Testis (tissue), 3 donors: Measurements from ENCODE around the gene RBFOX1. TPM values are rescaled to one million over a fixed set of nuclear protein-coding genes. Genes with fewer than 3 reads are reported as not detected.

Experiments used
- DNase-seq: peaks from one replicate; pipeline ENCODE4 v3.0.0-alpha.2; 2019
- H3K27ac ChIP-seq, 2 donors: fragments of 200-600 bp; sonication (generic); one replicate each; pipeline ENCODE4 v1.5.1; 2019
- H3K27me3 ChIP-seq: fragments of 200-600 bp; sonication (generic); one replicate; pipeline ENCODE4 v1.5.1; 2019
- H3K36me3 ChIP-seq: fragments of 200-600 bp; sonication (generic); one replicate; pipeline ENCODE4 v1.5.1; 2017; ENCODE audit warnings: low read depth; ENCODE audit errors: missing control alignments
- H3K4me1 ChIP-seq: fragments of 200-600 bp; sonication (generic); one replicate; pipeline ENCODE4 v1.5.1; 2019
- H3K4me3 ChIP-seq, 2 donors: fragments of 200-600 bp; sonication (generic); one replicate each; pipeline ENCODE4 v1.5.1; 2017 to 2019
- H3K9me3 ChIP-seq: fragments of 200-600 bp; sonication (generic); one replicate; pipeline ENCODE4 v1.5.1; 2017
- POLR2A ChIP-seq: fragments of 450-650 bp; IDR thresholded peaks from one replicate; pipeline ENCODE4 v1.6.1; 2017; ENCODE audit warnings: antibody characterized with exemption, mild to moderate bottlenecking, moderate library complexity
- WGBS, 2 donors: methylation state at CpG; one replicate each; pipeline ENCODE4 v1.1.5; 2018; 5-methylcytosine and 5-hydroxymethylcytosine counted together
- intact Hi-C: fragments of 100-400 bp; cut with DNase I; formaldehyde crosslinking; loops from one replicate; pipeline ENCODE4 v1.15.1; 2023; ENCODE audit warnings: low total_unique reads
- polyA plus RNA-seq: library from polyadenylated mRNA; stranded (reverse); fragments of 350-450 nt; fragmentation: Illumina TruSeq; extraction: RNeasy Lipid Tissue Mini Kit (QIAGEN cat#74804); gene quantifications from one replicate; pipeline ENCODE4 v1.2.3, GENCODE V29; 2014; ENCODE audit warnings: low read depth, low replicate concordance; ENCODE audit not compliant: insufficient read depth
- total RNA-seq, 2 donors: library from RNA; depleted of rRNA; stranded (reverse); fragments of >200 nt; gene quantifications; one replicate each; pipeline ENCODE4 v1.2.3, GENCODE V29; 2016
- TF ChIP-seq, protein P1 (sequence below), 3 experiments: fragments of 450-650 bp in 2 of 3; fragments of 200-600 bp in 1 of 3; sonication (generic) in 1 of 3; IDR thresholded peaks; one replicate each; pipeline ENCODE4 v1.5.1; 2016 to 2019; ENCODE audit warnings: antibody characterized with exemption in 3 of 3, mild to moderate bottlenecking in 2 of 3, moderate library complexity in 1 of 3

RBFOX1 gene
- total and polyA plus RNA-seq, 3 donors from 2014 or later = 0.68 to 2.8 (median 1.1) TPM

- intact Hi-C loops = no loop called here
- H3K4me1 ChIP-seq = no peaks in the 10 kb centered on the region
- H3K4me3 ChIP-seq = no peak overlapping the region
- no peaks in the 10 kb centered on the region for H3K27me3 ChIP-seq
- DNase-seq = no peak
- no peaks in the 10 kb centered on the region for H3K9me3 ChIP-seq
- no peaks in the 10 kb centered on the region for H3K36me3 ChIP-seq
- no peak overlapping the region for H3K27ac ChIP-seq
- 75 to 81% methylated on average over 5 of the region's 5 CpGs for WGBS, 2 donors
- TF ChIP-seq POLR2A = no peak
- TF ChIP-seq, protein P1, sequence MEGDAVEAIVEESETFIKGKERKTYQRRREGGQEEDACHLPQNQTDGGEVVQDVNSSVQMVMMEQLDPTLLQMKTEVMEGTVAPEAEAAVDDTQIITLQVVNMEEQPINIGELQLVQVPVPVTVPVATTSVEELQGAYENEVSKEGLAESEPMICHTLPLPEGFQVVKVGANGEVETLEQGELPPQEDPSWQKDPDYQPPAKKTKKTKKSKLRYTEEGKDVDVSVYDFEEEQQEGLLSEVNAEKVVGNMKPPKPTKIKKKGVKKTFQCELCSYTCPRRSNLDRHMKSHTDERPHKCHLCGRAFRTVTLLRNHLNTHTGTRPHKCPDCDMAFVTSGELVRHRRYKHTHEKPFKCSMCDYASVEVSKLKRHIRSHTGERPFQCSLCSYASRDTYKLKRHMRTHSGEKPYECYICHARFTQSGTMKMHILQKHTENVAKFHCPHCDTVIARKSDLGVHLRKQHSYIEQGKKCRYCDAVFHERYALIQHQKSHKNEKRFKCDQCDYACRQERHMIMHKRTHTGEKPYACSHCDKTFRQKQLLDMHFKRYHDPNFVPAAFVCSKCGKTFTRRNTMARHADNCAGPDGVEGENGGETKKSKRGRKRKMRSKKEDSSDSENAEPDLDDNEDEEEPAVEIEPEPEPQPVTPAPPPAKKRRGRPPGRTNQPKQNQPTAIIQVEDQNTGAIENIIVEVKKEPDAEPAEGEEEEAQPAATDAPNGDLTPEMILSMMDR (IDR thresholded peaks at IDR 0.05) = no peak
Measured at GRCh38 chr16:7561908-7562405, 229.3 kb downstream of the RBFOX1 start.

- intact Hi-C loops = no loop called here
- Histone ChIP-seq H3K4me1 (no peaks in the 10 kb centered on the region), H3K36me3 (no peaks in the 10 kb centered on the region), H3K27ac (no peak overlapping the region), H3K4me3 (no peak overlapping the region), H3K27me3 (no peaks in the 10 kb centered on the region), H3K9me3 (no peaks in the 10 kb centered on the region)
- DNase-seq = no peak
- 79 to 82% methylated on average over 9 of the region's 9 CpGs for WGBS, 2 donors
- TF ChIP-seq, protein P1 (IDR thresholded peaks at IDR 0.05) = no peak
- TF ChIP-seq POLR2A = no peak
Measured at GRCh38 chr16:7566360-7566759, 233.7 kb downstream of the RBFOX1 start.

DNA sequence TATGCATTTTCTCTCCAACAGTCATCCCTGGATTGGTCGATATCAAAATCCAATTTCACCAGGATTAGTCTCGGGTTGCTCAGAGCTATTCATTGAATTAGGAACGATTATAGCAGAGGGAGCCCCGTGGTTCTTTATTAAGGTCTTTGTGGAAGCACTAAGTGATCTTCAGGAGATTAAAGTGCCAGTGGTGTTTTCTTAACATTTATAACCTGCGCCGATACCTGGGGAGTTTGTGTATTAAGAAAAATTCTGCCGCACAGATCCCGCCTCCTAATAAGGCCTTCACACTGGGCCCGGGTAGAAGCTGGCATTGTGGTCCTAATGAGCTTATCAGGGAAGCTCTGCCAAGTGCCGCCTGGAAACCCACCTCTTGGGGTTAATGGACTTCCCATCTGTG, 238.7 kb downstream of the RBFOX1 start:
- TF ChIP-seq, protein P1 (IDR thresholded peaks at IDR 0.05) = no peak
- no peak for TF ChIP-seq POLR2A
- no peak overlapping the region for H3K4me3 ChIP-seq
- H3K4me1 ChIP-seq = no peaks in the 10 kb centered on the region
- WGBS, 2 donors = 84% methylated on average over 10 of the region's 10 CpGs
- H3K27ac ChIP-seq = no peak overlapping the region
- intact Hi-C loops = no loop called here
- H3K27me3 ChIP-seq = no peaks in the 10 kb centered on the region
- H3K36me3 ChIP-seq = no peaks in the 10 kb centered on the region
- no peaks in the 10 kb centered on the region for H3K9me3 ChIP-seq
- DNase-seq = no peak

DNA sequence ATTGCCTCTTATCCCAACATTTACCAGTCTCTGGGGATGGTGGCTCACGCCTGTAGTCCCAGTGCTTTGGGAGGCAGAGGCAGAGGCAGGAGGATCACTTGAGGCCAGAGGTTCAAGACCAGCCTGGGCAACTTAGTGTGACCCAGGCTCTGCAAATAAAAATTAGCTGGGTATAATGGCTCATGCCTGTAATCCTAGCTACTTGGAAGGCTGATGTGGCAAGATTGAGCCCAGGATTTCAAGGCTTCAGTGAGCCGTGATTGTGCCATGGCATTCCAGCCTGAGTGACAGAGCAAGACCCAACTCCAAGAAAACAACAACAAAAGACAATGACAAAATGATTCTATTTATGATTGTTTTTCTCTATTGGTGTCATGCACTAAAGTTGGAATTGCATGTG, 244.9 kb downstream of the RBFOX1 start:
- intact Hi-C loops = no loop called here
- DNase-seq = no peak
- Histone ChIP-seq H3K27me3 (no peaks in the 10 kb centered on the region), H3K36me3 (no peaks in the 10 kb centered on the region), H3K4me3 (no peak overlapping the region), H3K27ac (no peak overlapping the region), H3K9me3 (no peaks in the 10 kb centered on the region), H3K4me1 (no peaks in the 10 kb centered on the region)
- WGBS, 2 donors = 67 to 76% methylated on average over 2 of the region's 2 CpGs
- TF ChIP-seq, protein P1 (IDR thresholded peaks at IDR 0.05) = no peak

GRCh38 chr16:7579454-7579853, 246.8 kb downstream of the RBFOX1 start:
- Histone ChIP-seq H3K9me3 (no peaks in the 10 kb centered on the region), H3K4me1 (no peaks in the 10 kb centered on the region), H3K27ac (no peak overlapping the region), H3K36me3 (no peaks in the 10 kb centered on the region), H3K27me3 (no peaks in the 10 kb centered on the region), H3K4me3 (no peak overlapping the region)
- no peak for DNase-seq
- WGBS, 2 donors = 91 to 94% methylated on average over 8 of the region's 8 CpGs
- intact Hi-C loops = no loop called here
- TF ChIP-seq POLR2A = no peak
- TF ChIP-seq, protein P1 (IDR thresholded peaks at IDR 0.05) = no peak
